Measurements from ENCODE around the gene SMCO4.

Gene SMCO4

GRCh38 chr11:93513772-93514171 is 29.4 kb downstream of the SMCO4 start:
- Histone ChIP-seq H3K79me2 (ENCODE audit: insufficient read depth, low read length) (no peaks in the 10 kb centered on the region), H3F3A (ENCODE audit: insufficient read depth, low read length) (no peaks in the 10 kb centered on the region), H3K4me1 (ENCODE audit: insufficient read depth, low read length, severe bottlenecking) (no peaks in the 10 kb centered on the region), H3K9me2 (ENCODE audit: low read depth, low read length) (no peaks in the 10 kb centered on the region), H3K4me3 (ENCODE audit: low read depth, low read length, poor library complexity, severe bottlenecking) (no peak overlapping the region), H2AFZ (ENCODE audit: low read length) (no peak overlapping the region), H3K36me3 (ENCODE audit: insufficient read depth, low read length) (no peaks in the 10 kb centered on the region), H3K9ac (ENCODE audit: low read length) (no peak overlapping the region), H3K9me3 (ENCODE audit: low read length) (no peaks in the 10 kb centered on the region), H3K27me3 (ENCODE audit: insufficient read depth, low read length) (no peaks in the 10 kb centered on the region), H3K4me2 (ENCODE audit: low read length) (no peak overlapping the region), H3K27ac (ENCODE audit: low read depth, low read length, poor library complexity, severe bottlenecking) (no peak overlapping the region), H4K20me1 (ENCODE audit: insufficient read depth, low read length) (no peaks in the 10 kb centered on the region)
- TF ChIP-seq EZH2 (IDR thresholded peaks at IDR 0.05; ENCODE audit: borderline replicate concordance, low read length): no peak
- TF ChIP-seq CTCF (IDR thresholded peaks at IDR 0.05; ENCODE audit: low read length): no peak

- Histone ChIP-seq H3K27ac (ENCODE audit: low read depth, low read length, poor library complexity, severe bottlenecking) (no peak overlapping the region), H3K4me1 (ENCODE audit: insufficient read depth, low read length, severe bottlenecking) (no peaks in the 10 kb centered on the region), H2AFZ (ENCODE audit: low read length) (no peak overlapping the region), H4K20me1 (ENCODE audit: insufficient read depth, low read length) (no peaks in the 10 kb centered on the region), H3F3A (ENCODE audit: insufficient read depth, low read length) (no peaks in the 10 kb centered on the region), H3K27me3 (ENCODE audit: insufficient read depth, low read length) (no peaks in the 10 kb centered on the region), H3K4me2 (ENCODE audit: low read length) (no peak overlapping the region), H3K9me3 (ENCODE audit: low read length) (no peaks in the 10 kb centered on the region), H3K9ac (ENCODE audit: low read length) (no peak overlapping the region), H3K36me3 (ENCODE audit: insufficient read depth, low read length) (no peaks in the 10 kb centered on the region), H3K4me3 (ENCODE audit: low read depth, low read length, poor library complexity, severe bottlenecking) (no peak overlapping the region), H3K9me2 (ENCODE audit: low read depth, low read length) (no peaks in the 10 kb centered on the region), H3K79me2 (ENCODE audit: insufficient read depth, low read length) (no peaks in the 10 kb centered on the region)
- no peak for TF ChIP-seq CTCF (IDR thresholded peaks at IDR 0.05; ENCODE audit: low read length)
- no peak for TF ChIP-seq EZH2 (IDR thresholded peaks at IDR 0.05; ENCODE audit: borderline replicate concordance, low read length)
Observed at GRCh38 chr11:93512949-93513667, 30.1 kb downstream of the SMCO4 start.

- Histone ChIP-seq H3K4me3 (ENCODE audit: low read depth, low read length, poor library complexity, severe bottlenecking) (no peak overlapping the region), H3F3A (ENCODE audit: insufficient read depth, low read length) (no peaks in the 10 kb centered on the region), H3K27ac (ENCODE audit: low read depth, low read length, poor library complexity, severe bottlenecking) (no peak overlapping the region), H3K9ac (ENCODE audit: low read length) (no peak overlapping the region), H3K9me3 (ENCODE audit: low read length) (no peaks in the 10 kb centered on the region), H4K20me1 (ENCODE audit: insufficient read depth, low read length) (no peaks in the 10 kb centered on the region), H3K4me2 (ENCODE audit: low read length) (no peak overlapping the region), H2AFZ (ENCODE audit: low read length) (no peak overlapping the region), H3K4me1 (ENCODE audit: insufficient read depth, low read length, severe bottlenecking) (no peaks in the 10 kb centered on the region), H3K79me2 (ENCODE audit: insufficient read depth, low read length) (no peaks in the 10 kb centered on the region), H3K27me3 (ENCODE audit: insufficient read depth, low read length) (no peaks in the 10 kb centered on the region), H3K9me2 (ENCODE audit: low read depth, low read length) (no peaks in the 10 kb centered on the region), H3K36me3 (ENCODE audit: insufficient read depth, low read length) (no peaks in the 10 kb centered on the region)
- no peak for TF ChIP-seq EZH2 (IDR thresholded peaks at IDR 0.05; ENCODE audit: borderline replicate concordance, low read length)
- TF ChIP-seq CTCF (IDR thresholded peaks at IDR 0.05; ENCODE audit: low read length): no peak
Observed at GRCh38 chr11:93512073-93512475, 31.1 kb downstream of the SMCO4 start.

Data from OCI-LY1 (cell line).